SK-N-SH treated with all-trans-retinoic acid at 6 μM for 48 hours (cell line): ENCODE data around the gene PRR18.

ENCODE experiments used
- ATAC-seq: fragments of 200-7000 bp; cut with Tn5 transposase; 3 replicates; pipeline ENCODE4 v1.9.1; 2020; ENCODE audit warnings: mild to moderate bottlenecking, moderate library complexity
- ARNTL ChIP-seq: fragments of 450-650 bp; formaldehyde crosslinking; IDR thresholded peaks from 2 replicates; pipeline ENCODE4 v1.5.0; 2020; ENCODE audit warnings: low read depth, mild to moderate bottlenecking, moderate library complexity, borderline replicate concordance
- BACH2 ChIP-seq: fragments of 250-450 bp; sonication (Bioruptor Pico); IDR thresholded peaks from 2 replicates; pipeline ENCODE4 v1.9.0; 2021; ENCODE audit warnings: mild to moderate bottlenecking, borderline replicate concordance
- CSDC2 ChIP-seq: fragments of 250-450 bp; sonication (Bioruptor Pico); IDR thresholded peaks from 2 replicates; pipeline ENCODE4 v1.5.0; 2020; ENCODE audit warnings: mild to moderate bottlenecking, moderate library complexity
- ESRRG ChIP-seq: fragments of 250-450 bp; sonication (Bioruptor Pico); IDR thresholded peaks from 2 replicates; pipeline ENCODE4 v1.6.1; 2021; ENCODE audit warnings: mild to moderate bottlenecking
- GLIS3 ChIP-seq: fragments of 250-450 bp; sonication (Bioruptor Pico); IDR thresholded peaks from 2 replicates; pipeline ENCODE4 v1.5.0; 2020; ENCODE audit warnings: mild to moderate bottlenecking, moderate library complexity
- ISL1 ChIP-seq: fragments of 250-450 bp; sonication (Bioruptor Pico); IDR thresholded peaks from 2 replicates; pipeline ENCODE4 v2.1.2; 2022; ENCODE audit warnings: mild to moderate bottlenecking, moderate library complexity
- OSR1 ChIP-seq: fragments of 250-450 bp; sonication (Bioruptor Pico); IDR thresholded peaks from 2 replicates; pipeline ENCODE4 v1.8.0; 2022; ENCODE audit warnings: moderate library complexity, mild to moderate bottlenecking, inconsistent platforms
- PPARA ChIP-seq: fragments of 250-450 bp; sonication (Bioruptor Pico); IDR thresholded peaks from 2 replicates; pipeline ENCODE4 v1.5.0; 2020; ENCODE audit warnings: mild to moderate bottlenecking, borderline replicate concordance
- RARB ChIP-seq: fragments of 250-450 bp; sonication (Bioruptor Pico); IDR thresholded peaks from 2 replicates; pipeline ENCODE4 v1.8.0; 2021; ENCODE audit warnings: mild to moderate bottlenecking, moderate library complexity
- SNAI2 ChIP-seq: fragments of 250-450 bp; sonication (Bioruptor Pico); IDR thresholded peaks from 2 replicates; pipeline ENCODE4 v1.5.0; 2020; ENCODE audit warnings: mild to moderate bottlenecking, moderate library complexity
- TCF4 ChIP-seq: fragments of 250-450 bp; sonication (Bioruptor Pico); IDR thresholded peaks from 2 replicates; pipeline ENCODE4 v1.8.0; 2021; ENCODE audit warnings: mild to moderate bottlenecking, moderate library complexity, borderline replicate concordance
- TOX ChIP-seq: fragments of 250-450 bp; sonication (Bioruptor Pico); IDR thresholded peaks from 2 replicates; pipeline ENCODE4 v1.8.0; 2021; ENCODE audit warnings: mild to moderate bottlenecking, moderate library complexity, borderline replicate concordance
- ZC3H10 ChIP-seq: fragments of 250-450 bp; sonication (Bioruptor Pico); IDR thresholded peaks from 2 replicates; pipeline ENCODE4 v1.5.1; 2021; ENCODE audit warnings: mild to moderate bottlenecking, moderate library complexity
- ZFP3 ChIP-seq: fragments of 250-450 bp; sonication (Bioruptor Pico); IDR thresholded peaks from 2 replicates; pipeline ENCODE4 v1.5.0; 2020; ENCODE audit warnings: mild to moderate bottlenecking, moderate library complexity
- ZFP30 ChIP-seq: fragments of 450-650 bp; formaldehyde crosslinking; IDR thresholded peaks from 2 replicates; pipeline ENCODE4 v1.5.0; 2022; ENCODE audit warnings: mild to moderate bottlenecking, moderate library complexity
- ZNF565 ChIP-seq: fragments of 450-650 bp; formaldehyde crosslinking; conservative IDR thresholded peaks from 2 replicates; pipeline ENCODE4 v1.5.0; 2020; ENCODE audit warnings: low read depth, mild to moderate bottlenecking, moderate library complexity
- ZNF70 ChIP-seq: fragments of 450-650 bp; formaldehyde crosslinking; IDR thresholded peaks from 2 replicates; pipeline ENCODE4 v1.5.0; 2020; ENCODE audit warnings: mild to moderate bottlenecking, moderate library complexity
- ZNF8 ChIP-seq: fragments of 450-650 bp; formaldehyde crosslinking; IDR thresholded peaks from 2 replicates; pipeline ENCODE4 v1.5.0; 2020; ENCODE audit warnings: mild to moderate bottlenecking, moderate library complexity
- TF ChIP-seq, protein P1 (sequence below): fragments of 250-450 bp; sonication (Bioruptor Pico); IDR thresholded peaks from 2 replicates; pipeline ENCODE4 v1.8.0; 2021; ENCODE audit warnings: low read depth, mild to moderate bottlenecking, moderate library complexity, borderline replicate concordance
- TF ChIP-seq, protein P2 (sequence below): fragments of 250-450 bp; sonication (Bioruptor Pico); IDR thresholded peaks from 2 replicates; pipeline ENCODE4 v1.5.1; 2020; ENCODE audit warnings: low read depth, mild to moderate bottlenecking, moderate library complexity
- TF ChIP-seq, protein P3 (sequence below): fragments of 250-450 bp; sonication (Bioruptor Pico); IDR thresholded peaks from 2 replicates; pipeline ENCODE4 v1.8.0; 2020; ENCODE audit warnings: mild to moderate bottlenecking, moderate library complexity, borderline replicate concordance
- TF ChIP-seq, protein P4 (sequence below): fragments of 250-450 bp; sonication (Bioruptor Pico); IDR thresholded peaks from 2 replicates; pipeline ENCODE4 v1.5.0; 2020; ENCODE audit warnings: mild to moderate bottlenecking, moderate library complexity

Gene PRR18

DNA sequence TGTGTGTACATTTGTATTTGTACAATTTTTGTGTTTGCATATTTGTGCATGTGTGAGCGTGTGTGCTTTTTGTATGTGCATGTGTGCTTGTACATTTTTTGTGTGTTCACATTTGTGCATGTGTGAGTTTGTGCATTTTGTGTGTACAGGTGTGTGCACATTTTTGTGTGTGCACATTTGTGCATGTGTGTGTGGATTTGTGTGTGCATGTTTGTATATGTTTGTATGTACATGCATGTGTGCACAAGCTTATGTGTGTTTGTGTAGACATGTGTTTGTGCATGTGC is 28.9 kb downstream of the PRR18 start:
- no peak for ATAC-seq
- TF ChIP-seq GLIS3 (CRISPR knock-in tag), result no peak
- TF ChIP-seq, protein P1, sequence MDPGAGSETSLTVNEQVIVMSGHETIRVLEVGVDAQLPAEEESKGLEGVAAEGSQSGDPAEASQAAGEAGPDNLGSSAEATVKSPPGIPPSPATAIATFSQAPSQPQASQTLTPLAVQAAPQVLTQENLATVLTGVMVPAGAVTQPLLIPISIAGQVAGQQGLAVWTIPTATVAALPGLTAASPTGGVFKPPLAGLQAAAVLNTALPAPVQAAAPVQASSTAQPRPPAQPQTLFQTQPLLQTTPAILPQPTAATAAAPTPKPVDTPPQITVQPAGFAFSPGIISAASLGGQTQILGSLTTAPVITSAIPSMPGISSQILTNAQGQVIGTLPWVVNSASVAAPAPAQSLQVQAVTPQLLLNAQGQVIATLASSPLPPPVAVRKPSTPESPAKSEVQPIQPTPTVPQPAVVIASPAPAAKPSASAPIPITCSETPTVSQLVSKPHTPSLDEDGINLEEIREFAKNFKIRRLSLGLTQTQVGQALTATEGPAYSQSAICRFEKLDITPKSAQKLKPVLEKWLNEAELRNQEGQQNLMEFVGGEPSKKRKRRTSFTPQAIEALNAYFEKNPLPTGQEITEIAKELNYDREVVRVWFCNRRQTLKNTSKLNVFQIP (CRISPR knock-in tag), result no peak
- TF ChIP-seq, protein P2, sequence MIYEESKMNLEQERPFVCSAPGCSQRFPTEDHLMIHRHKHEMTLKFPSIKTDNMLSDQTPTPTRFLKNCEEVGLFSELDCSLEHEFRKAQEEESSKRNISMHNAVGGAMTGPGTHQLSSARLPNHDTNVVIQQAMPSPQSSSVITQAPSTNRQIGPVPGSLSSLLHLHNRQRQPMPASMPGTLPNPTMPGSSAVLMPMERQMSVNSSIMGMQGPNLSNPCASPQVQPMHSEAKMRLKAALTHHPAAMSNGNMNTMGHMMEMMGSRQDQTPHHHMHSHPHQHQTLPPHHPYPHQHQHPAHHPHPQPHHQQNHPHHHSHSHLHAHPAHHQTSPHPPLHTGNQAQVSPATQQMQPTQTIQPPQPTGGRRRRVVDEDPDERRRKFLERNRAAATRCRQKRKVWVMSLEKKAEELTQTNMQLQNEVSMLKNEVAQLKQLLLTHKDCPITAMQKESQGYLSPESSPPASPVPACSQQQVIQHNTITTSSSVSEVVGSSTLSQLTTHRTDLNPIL (CRISPR knock-in tag), result no peak
- no peak for TF ChIP-seq SNAI2 (CRISPR knock-in tag)
- TF ChIP-seq ISL1 (CRISPR knock-in tag), result no peak
- no peak for TF ChIP-seq ESRRG (CRISPR knock-in tag)
- TF ChIP-seq BACH2 (CRISPR knock-in tag), result no peak
- no peak for TF ChIP-seq ZFP3 (CRISPR knock-in tag)
- no peak for TF ChIP-seq OSR1
- no peak for TF ChIP-seq ZFP30 (CRISPR knock-in tag)
- no peak for TF ChIP-seq ARNTL (CRISPR knock-in tag)
- TF ChIP-seq ZNF70 (CRISPR knock-in tag), result no peak
- TF ChIP-seq RARB, result no peak
- no peak for TF ChIP-seq TCF4 (CRISPR knock-in tag)

DNA sequence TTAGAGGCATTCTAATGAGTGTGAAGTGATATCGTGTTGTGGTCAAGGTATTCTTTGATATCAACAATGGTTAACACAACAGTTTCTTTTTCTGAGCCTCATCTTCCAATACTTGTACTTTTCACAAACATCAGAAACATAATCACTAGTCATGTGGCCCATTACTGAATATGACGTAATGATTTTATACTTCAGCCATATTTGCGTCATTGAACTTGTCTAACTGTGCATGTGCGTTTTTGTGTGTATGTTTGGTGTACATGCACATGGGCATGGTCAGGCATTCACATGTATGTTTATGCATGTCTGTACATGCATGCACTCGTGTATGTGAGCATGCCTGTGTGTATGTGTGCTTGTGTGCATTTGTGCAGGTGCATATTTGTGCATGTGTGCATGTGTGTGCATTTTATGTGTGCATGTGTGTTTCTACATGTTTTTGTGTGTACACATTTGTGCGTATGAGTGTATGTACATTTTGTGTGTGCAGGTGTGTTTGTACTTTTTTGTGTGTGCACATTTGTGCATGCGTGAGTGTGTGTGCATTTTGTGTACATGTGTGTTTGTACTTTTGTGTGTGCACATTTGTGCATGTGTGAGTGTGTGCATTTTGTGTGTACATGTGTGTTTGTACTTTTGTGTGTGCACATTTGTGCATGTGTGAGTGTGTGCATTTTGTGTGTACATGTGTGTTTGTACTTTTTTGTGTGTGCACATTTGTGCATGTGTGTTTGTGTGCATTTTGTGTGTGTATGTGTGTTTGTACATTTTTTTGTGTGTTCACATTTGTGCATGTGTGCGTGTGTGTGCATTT is 29.4 kb downstream of the PRR18 start:
- no peak for ATAC-seq
- TF ChIP-seq BACH2 (CRISPR knock-in tag) (no peak), CSDC2 (CRISPR knock-in tag) (no peak), ZC3H10 (CRISPR knock-in tag) (no peak), ZNF8 (CRISPR knock-in tag) (no peak), RARB (no peak), ISL1 (CRISPR knock-in tag) (no peak), TCF4 (CRISPR knock-in tag) (no peak), ZFP30 (CRISPR knock-in tag) (no peak), SNAI2 (CRISPR knock-in tag) (no peak)
- TF ChIP-seq, protein P3, sequence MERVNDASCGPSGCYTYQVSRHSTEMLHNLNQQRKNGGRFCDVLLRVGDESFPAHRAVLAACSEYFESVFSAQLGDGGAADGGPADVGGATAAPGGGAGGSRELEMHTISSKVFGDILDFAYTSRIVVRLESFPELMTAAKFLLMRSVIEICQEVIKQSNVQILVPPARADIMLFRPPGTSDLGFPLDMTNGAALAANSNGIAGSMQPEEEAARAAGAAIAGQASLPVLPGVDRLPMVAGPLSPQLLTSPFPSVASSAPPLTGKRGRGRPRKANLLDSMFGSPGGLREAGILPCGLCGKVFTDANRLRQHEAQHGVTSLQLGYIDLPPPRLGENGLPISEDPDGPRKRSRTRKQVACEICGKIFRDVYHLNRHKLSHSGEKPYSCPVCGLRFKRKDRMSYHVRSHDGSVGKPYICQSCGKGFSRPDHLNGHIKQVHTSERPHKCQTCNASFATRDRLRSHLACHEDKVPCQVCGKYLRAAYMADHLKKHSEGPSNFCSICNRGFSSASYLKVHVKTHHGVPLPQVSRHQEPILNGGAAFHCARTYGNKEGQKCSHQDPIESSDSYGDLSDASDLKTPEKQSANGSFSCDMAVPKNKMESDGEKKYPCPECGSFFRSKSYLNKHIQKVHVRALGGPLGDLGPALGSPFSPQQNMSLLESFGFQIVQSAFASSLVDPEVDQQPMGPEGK, result no peak
- TF ChIP-seq, protein P2 (CRISPR knock-in tag), result no peak

DNA sequence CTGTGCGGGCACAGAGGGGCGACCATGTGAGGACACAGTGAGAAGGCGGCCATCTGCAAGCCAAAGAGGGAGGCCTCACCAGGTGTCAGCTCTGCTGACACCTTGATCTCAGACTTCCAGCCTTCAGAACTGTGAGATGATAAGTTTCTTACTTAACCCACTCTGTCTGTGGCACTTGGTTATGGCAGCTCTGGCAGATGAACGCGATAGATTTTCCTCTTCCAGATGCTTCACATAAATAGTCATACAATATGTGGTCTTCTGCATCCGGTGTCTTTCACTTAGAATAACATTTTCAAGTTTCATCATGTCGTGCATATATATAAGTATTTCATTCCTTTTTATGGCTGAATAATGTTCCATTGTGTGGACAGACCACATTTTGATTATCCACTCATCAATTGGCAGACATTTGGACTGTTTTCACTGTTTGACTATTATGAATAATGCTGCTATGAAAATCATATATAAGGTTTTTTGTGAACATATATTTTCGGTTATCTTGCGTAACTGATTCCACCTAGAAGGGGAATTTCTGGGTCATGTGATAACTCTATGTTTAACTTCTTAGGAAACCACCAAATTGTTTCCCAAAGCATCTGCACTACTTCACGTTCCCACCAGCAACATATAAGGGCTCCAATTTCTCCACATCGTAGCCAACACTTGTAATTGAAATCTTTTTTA is 30.2 kb downstream of the PRR18 start:
- no peak for TF ChIP-seq OSR1
- TF ChIP-seq TCF4 (CRISPR knock-in tag), result no peak
- TF ChIP-seq, protein P1 (CRISPR knock-in tag), result no peak
- TF ChIP-seq, protein P4, sequence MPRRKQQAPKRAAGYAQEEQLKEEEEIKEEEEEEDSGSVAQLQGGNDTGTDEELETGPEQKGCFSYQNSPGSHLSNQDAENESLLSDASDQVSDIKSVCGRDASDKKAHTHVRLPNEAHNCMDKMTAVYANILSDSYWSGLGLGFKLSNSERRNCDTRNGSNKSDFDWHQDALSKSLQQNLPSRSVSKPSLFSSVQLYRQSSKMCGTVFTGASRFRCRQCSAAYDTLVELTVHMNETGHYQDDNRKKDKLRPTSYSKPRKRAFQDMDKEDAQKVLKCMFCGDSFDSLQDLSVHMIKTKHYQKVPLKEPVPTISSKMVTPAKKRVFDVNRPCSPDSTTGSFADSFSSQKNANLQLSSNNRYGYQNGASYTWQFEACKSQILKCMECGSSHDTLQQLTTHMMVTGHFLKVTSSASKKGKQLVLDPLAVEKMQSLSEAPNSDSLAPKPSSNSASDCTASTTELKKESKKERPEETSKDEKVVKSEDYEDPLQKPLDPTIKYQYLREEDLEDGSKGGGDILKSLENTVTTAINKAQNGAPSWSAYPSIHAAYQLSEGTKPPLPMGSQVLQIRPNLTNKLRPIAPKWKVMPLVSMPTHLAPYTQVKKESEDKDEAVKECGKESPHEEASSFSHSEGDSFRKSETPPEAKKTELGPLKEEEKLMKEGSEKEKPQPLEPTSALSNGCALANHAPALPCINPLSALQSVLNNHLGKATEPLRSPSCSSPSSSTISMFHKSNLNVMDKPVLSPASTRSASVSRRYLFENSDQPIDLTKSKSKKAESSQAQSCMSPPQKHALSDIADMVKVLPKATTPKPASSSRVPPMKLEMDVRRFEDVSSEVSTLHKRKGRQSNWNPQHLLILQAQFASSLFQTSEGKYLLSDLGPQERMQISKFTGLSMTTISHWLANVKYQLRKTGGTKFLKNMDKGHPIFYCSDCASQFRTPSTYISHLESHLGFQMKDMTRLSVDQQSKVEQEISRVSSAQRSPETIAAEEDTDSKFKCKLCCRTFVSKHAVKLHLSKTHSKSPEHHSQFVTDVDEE (CRISPR knock-in tag), result no peak
- no peak for TF ChIP-seq ZNF565 (CRISPR knock-in tag)
- TF ChIP-seq TOX (CRISPR knock-in tag), result no peak
- TF ChIP-seq PPARA (CRISPR knock-in tag), result no peak
- TF ChIP-seq, protein P3, result no peak
- no peak for TF ChIP-seq SNAI2 (CRISPR knock-in tag)
- TF ChIP-seq ISL1 (CRISPR knock-in tag), result no peak
- TF ChIP-seq RARB, result no peak
- TF ChIP-seq ZC3H10 (CRISPR knock-in tag), result no peak
- TF ChIP-seq ZNF70 (CRISPR knock-in tag), result no peak
- no peak for ATAC-seq
